ENCODE results near the gene CTSL.

Gene CTSL

DNA sequence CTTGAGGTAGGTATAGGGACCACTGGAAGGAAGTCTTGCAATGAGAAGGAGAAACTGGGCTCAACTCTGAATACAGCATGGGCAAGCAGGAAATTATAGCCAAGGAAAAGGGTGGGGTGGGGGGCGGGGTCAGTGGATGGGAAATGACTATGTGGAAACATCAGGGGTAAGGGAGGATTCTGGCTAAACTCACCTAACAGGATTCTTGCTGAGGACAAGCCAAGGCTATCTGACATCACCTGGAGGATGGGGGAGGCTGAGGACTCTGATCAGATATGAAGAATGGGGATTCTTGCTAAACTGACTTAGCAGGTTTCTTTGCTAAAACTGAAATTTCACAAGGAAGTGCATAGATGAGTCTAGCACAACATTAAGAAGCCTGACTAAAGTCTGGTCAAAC is 40.8 kb downstream of the CTSL start:
- ChIA-PET CTCF (no interaction called here), POLR2A (no interaction called here)
- Histone ChIP-seq H3K27ac (ENCODE audit: extremely low read depth, low read depth, low read length) (no peak overlapping the region), H3K4me3 (ENCODE audit: low read depth, low read length) (no peak overlapping the region), H3K9me3 (ENCODE audit: control insufficient read depth, insufficient read depth, low read depth, low read length) (no peaks in the 10 kb centered on the region), H3K36me3 (ENCODE audit: control insufficient read depth in 2 of 2, insufficient read depth in 1 of 2, low read length in 2 of 2) (no peaks in the 10 kb centered on the region), H3K4me1 (ENCODE audit: control insufficient read depth, insufficient read depth, low read length) (no peaks in the 10 kb centered on the region)
- TF ChIP-seq ZFHX2 (tag by site-specific recombination; conservative IDR thresholded peaks at IDR 0.05): no peak
- no peak for TF ChIP-seq RBAK (tag by site-specific recombination; IDR thresholded peaks at IDR 0.05)
- no peak for TF ChIP-seq KLF7 (tag by site-specific recombination; IDR thresholded peaks at IDR 0.05; ENCODE audit: borderline replicate concordance)
- TF ChIP-seq ZNF426 (tag by site-specific recombination; IDR thresholded peaks at IDR 0.05): no peak
- no peak for TF ChIP-seq YY1 (tag by site-specific recombination; IDR thresholded peaks at IDR 0.05)
- TF ChIP-seq, protein P1, sequence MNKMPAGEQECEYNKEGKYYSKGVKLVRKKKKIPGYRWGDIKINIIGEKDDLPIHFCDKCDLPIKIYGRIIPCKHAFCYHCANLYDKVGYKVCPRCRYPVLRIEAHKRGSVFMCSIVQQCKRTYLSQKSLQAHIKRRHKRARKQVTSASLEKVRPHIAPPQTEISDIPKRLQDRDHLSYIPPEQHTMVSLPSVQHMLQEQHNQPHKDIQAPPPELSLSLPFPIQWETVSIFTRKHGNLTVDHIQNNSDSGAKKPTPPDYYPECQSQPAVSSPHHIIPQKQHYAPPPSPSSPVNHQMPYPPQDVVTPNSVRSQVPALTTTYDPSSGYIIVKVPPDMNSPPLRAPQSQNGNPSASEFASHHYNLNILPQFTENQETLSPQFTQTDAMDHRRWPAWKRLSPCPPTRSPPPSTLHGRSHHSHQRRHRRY (tag by site-specific recombination; IDR thresholded peaks at IDR 0.05): no peak
- no peak for TF ChIP-seq FEZF1 (tag by site-specific recombination; IDR thresholded peaks at IDR 0.05)
- TF ChIP-seq, protein P2, sequence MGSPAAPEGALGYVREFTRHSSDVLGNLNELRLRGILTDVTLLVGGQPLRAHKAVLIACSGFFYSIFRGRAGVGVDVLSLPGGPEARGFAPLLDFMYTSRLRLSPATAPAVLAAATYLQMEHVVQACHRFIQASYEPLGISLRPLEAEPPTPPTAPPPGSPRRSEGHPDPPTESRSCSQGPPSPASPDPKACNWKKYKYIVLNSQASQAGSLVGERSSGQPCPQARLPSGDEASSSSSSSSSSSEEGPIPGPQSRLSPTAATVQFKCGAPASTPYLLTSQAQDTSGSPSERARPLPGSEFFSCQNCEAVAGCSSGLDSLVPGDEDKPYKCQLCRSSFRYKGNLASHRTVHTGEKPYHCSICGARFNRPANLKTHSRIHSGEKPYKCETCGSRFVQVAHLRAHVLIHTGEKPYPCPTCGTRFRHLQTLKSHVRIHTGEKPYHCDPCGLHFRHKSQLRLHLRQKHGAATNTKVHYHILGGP (tag by site-specific recombination; IDR thresholded peaks at IDR 0.05): no peak
- no peak for TF ChIP-seq ZNF23 (tag by site-specific recombination; IDR thresholded peaks at IDR 0.05; ENCODE audit: borderline replicate concordance)
- TF ChIP-seq SALL2 (tag by site-specific recombination; IDR thresholded peaks at IDR 0.05; ENCODE audit: borderline replicate concordance): no peak
- TF ChIP-seq PRDM1 (tag by site-specific recombination; IDR thresholded peaks at IDR 0.05): no peak
- no peak for TF ChIP-seq ZNF174 (tag by site-specific recombination; IDR thresholded peaks at IDR 0.05)
- TF ChIP-seq, protein P3, sequence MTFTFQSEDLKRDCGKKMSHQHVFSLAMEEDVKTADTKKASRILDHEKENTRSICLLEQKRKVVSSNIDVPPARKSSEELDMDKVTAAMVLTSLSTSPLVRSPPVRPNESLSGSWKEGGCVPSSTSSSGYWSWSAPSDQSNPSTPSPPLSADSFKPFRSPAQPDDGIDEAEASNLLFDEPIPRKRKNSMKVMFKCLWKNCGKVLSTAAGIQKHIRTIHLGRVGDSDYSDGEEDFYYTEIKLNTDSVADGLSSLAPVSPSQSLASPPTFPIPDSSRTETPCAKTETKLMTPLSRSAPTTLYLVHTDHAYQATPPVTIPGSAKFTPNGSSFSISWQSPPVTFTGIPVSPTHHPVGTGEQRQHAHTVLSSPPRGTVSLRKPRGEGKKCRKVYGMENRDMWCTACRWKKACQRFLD (tag by site-specific recombination; IDR thresholded peaks at IDR 0.05): no peak
- TF ChIP-seq ZNF701 (tag by site-specific recombination; IDR thresholded peaks at IDR 0.05): no peak
- no peak for TF ChIP-seq ZNF707 (tag by site-specific recombination; IDR thresholded peaks at IDR 0.05)
- no peak for TF ChIP-seq MYNN (tag by site-specific recombination; IDR thresholded peaks at IDR 0.05; ENCODE audit: borderline replicate concordance)
- no peak for TF ChIP-seq HOXA7 (CRISPR knock-in tag; IDR thresholded peaks at IDR 0.05; ENCODE audit: borderline replicate concordance)
- TF ChIP-seq ZNF112 (tag by site-specific recombination; IDR thresholded peaks at IDR 0.05): no peak
- no peak for TF ChIP-seq ZNF433 (tag by site-specific recombination; IDR thresholded peaks at IDR 0.05; ENCODE audit: low read depth)
- no peak for TF ChIP-seq KLF10 (tag by site-specific recombination; IDR thresholded peaks at IDR 0.05)

DNA sequence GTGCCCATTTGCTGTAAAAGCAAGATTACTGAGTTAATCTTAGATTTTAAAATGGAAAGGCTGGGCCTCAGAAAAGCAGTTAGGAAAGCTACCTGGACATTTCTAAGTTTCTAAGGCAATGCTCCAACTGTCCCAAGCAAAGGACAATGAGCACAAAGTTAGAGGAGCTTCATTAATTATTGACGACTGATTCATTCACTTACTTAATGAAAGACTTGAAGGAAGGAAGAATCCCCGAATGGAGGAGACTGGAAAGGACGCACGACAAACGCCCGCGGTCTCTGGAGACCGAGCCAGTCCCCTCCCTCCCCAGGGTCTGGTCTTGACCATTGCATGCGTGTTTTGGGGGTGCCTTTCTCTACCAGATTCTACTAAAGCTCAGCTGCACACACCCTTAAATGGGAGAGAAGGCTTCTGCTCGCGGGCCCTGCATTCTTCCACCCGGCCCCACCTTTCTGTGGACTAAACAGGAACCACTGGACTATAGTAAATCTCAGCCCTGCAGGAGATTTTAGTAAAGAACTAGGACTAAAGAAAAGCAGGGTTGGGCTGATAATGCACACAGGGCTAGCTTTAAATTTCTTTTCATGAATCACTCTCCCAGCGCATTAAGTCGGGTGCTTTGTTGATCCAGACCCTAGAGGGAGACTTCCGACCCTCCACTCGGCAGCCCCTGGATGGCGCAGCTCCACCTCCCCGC is 44.8 kb downstream of the CTSL start:
- Histone ChIP-seq H3K36me3 (ENCODE audit: control insufficient read depth in 2 of 2, insufficient read depth in 1 of 2, low read length in 2 of 2) (no peaks in the 10 kb centered on the region), H3K4me3 (ENCODE audit: low read depth, low read length) (no peak overlapping the region), H3K4me1 (ENCODE audit: control insufficient read depth, insufficient read depth, low read length) (no peaks in the 10 kb centered on the region), H3K9me3 (ENCODE audit: control insufficient read depth, insufficient read depth, low read depth, low read length) (no peaks in the 10 kb centered on the region), H3K27ac (ENCODE audit: extremely low read depth, low read depth, low read length) (no peak overlapping the region)
- ChIA-PET POLR2A (no interaction called here), CTCF (no interaction called here)
- TF ChIP-seq ZNF585B (tag by site-specific recombination; IDR thresholded peaks at IDR 0.05) (no peak), ZNF510 (tag by site-specific recombination; IDR thresholded peaks at IDR 0.05; ENCODE audit: insufficient replicate concordance) (no peak), ZNF155 (tag by site-specific recombination; IDR thresholded peaks at IDR 0.05) (no peak), KLF10 (tag by site-specific recombination; IDR thresholded peaks at IDR 0.05) (no peak), ZNF561 (tag by site-specific recombination; IDR thresholded peaks at IDR 0.05; ENCODE audit: borderline replicate concordance) (no peak), YY1 (tag by site-specific recombination; IDR thresholded peaks at IDR 0.05) (no peak), ZNF174 (tag by site-specific recombination; IDR thresholded peaks at IDR 0.05) (no peak), GFI1B (tag by site-specific recombination; IDR thresholded peaks at IDR 0.05) (no peak), ZNF140 (tag by site-specific recombination; IDR thresholded peaks at IDR 0.05) (no peak), ZNF112 (tag by site-specific recombination; IDR thresholded peaks at IDR 0.05) (no peak), ZNF16 (tag by site-specific recombination; IDR thresholded peaks at IDR 0.05; ENCODE audit: low read depth) (no peak)
- TF ChIP-seq, protein P4, sequence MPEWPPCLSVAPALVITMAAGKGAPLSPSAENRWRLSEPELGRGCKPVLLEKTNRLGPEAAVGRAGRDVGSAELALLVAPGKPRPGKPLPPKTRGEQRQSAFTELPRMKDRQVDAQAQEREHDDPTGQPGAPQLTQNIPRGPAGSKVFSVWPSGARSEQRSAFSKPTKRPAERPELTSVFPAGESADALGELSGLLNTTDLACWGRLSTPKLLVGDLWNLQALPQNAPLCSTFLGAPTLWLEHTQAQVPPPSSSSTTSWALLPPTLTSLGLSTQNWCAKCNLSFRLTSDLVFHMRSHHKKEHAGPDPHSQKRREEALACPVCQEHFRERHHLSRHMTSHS (tag by site-specific recombination; IDR thresholded peaks at IDR 0.05): no peak
- TF ChIP-seq, protein P5, sequence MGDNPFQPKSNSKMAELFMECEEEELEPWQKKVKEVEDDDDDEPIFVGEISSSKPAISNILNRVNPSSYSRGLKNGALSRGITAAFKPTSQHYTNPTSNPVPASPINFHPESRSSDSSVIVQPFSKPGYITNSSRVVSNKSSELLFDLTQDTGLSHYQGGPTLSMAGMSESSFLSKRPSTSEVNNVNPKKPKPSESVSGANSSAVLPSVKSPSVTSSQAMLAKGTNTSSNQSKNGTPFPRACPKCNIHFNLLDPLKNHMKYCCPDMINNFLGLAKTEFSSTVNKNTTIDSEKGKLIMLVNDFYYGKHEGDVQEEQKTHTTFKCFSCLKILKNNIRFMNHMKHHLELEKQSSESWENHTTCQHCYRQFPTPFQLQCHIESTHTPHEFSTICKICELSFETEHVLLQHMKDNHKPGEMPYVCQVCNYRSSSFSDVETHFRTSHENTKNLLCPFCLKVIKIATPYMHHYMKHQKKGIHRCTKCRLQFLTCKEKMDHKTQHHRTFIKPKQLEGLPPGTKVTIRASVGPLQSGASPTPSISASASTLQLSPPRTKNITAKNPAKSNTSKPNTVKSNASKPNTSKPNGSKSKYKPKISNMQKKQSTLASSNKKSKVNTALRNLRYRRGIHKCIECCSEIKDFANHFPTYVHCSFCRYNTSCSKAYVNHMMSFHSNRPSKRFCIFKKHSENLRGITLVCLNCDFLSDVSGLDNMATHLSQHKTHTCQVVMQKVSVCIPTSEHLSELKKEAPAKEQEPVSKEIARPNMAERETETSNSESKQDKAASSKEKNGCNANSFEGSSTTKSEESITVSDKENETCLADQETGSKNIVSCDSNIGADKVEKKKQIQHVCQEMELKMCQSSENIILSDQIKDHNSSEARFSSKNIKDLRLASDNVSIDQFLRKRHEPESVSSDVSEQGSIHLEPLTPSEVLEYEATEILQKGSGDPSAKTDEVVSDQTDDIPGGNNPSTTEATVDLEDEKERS (tag by site-specific recombination; IDR thresholded peaks at IDR 0.05): no peak
